H1 (cell line): Measurements from ENCODE around the gene SLIT3. TPM values are rescaled to one million over a fixed set of nuclear protein-coding genes. Genes with fewer than 3 reads are reported as not detected.

Experiments used
- CBX5 ChIP-seq: fragments of 300-800, 300-1000 bp; sonication (generic); IDR thresholded peaks from 2 replicates; pipeline ENCODE4 v1.7.1; 2016; ENCODE audit warnings: antibody characterized with exemption, low read length, low read depth
- CBX8 ChIP-seq: fragments of 300-800, 300-1000 bp; sonication (generic); IDR thresholded peaks from 2 replicates; pipeline ENCODE4 v1.7.1; 2016; ENCODE audit warnings: low read depth, low read length, borderline replicate concordance
- CTBP2 ChIP-seq: IDR thresholded peaks from 2 replicates; pipeline ENCODE4 v1.7.0; 2011; ENCODE audit warnings: borderline replicate concordance, mild to moderate bottlenecking, moderate library complexity, mixed read lengths, low read length; ENCODE audit not compliant: insufficient read depth, insufficient read length
- EZH2 ChIP-seq: fragments of 200-600 bp; sonication (generic); IDR thresholded peaks from 2 replicates; pipeline ENCODE4 v1.7.1; 2012; ENCODE audit warnings: low read depth, mild to moderate bottlenecking, moderate library complexity, low read length, inconsistent platforms; ENCODE audit not compliant: severe bottlenecking
- SIX5 ChIP-seq: IDR thresholded peaks from 2 replicates; pipeline ENCODE4 v1.6.1; 2011; ENCODE audit warnings: mild to moderate bottlenecking, low read depth, low read length
- SRF ChIP-seq: IDR thresholded peaks from 2 replicates; pipeline ENCODE4 v1.6.1; 2011; ENCODE audit warnings: mild to moderate bottlenecking, low read depth, low read length, moderate library complexity
- polyA plus RNA-seq, 7 experiments: library from polyadenylated mRNA; depleted of rRNA in 3 of 7; stranded (reverse) in 5 of 7; unstranded in 2 of 7; fragments of >200 nt in 5 of 7; fragments of 200-250 nt in 2 of 7; gene quantifications; 1 replicate in 5 of 7; 2 replicates in 1 of 7; 4 replicates in 1 of 7; pipeline versions ENCODE4 v1.2.1 to v1.2.3, GENCODE V29; 2011 to 2013; ENCODE audit warnings: missing spikeins in 2 of 7, mixed read lengths in 2 of 7
- total RNA-seq: library from RNA; stranded (reverse); fragmentation: NEBNext Ultra II Directional; extraction: Animal tissue kit (Norgen Biotek cat#: 25700); gene quantifications from 2 replicates; pipeline ENCODE4 v1.2.1, GENCODE V29; 2021

The SLIT3 gene
- total and polyA plus RNA-seq, 2 of the 8 experiments (the other 6 are each of a cell fraction or from before 2014, with no cell fraction given) = 1.1 to 1.2 TPM

DNA sequence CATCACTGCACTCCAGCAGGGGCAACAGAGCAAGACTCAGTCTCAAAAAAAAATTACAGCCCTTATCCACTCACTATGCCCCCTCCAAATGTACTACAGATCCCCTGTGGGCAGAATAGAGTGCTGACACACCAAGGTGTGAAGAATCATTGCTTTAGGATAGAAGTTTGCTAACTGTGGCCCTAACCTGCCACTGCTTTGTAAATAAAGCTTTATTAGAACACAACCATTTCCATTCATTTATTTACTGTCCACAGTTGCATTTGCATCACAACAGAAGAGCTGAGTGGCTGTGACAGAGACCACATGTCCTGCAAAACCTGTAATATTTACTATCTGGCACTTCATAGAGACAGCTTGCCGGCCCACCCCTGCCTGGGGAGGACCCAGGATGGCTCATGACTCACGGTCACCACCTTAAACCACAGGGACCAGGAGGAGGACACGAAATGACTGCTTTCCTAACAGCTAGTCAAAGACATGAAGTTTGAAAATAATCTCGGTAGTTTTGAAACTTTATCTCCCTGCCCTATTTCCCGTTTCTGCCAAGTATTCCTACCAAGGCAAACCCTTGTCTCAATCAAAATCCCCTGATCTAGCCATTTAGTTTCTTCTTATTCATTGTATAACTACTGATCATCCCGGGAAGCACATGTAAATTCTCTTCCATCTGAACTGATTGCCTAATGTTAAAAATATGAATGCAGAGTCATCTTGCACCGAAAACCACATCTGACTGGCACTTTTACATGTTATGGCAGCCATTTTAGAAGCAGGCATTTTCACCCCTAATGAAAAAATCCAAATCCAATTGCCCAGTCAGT lies 206.1 kb downstream of the SLIT3 start (continued):
- TF ChIP-seq CBX8 (no peak), CBX5 (no peak), SIX5 (no peak), EZH2 (no peak), SRF (no peak), CTBP2 (no peak)
